ENCODE results near the gene VPS13D. TPM values are rescaled to one million over a fixed set of nuclear protein-coding genes. Genes with fewer than 3 reads are reported as not detected.
"Not testable (repeated sequence)": the region's sequence is repeated elsewhere in the genome, so short reads cannot be mapped to it uniquely, and the experiment has no call there.

The VPS13D gene
- total RNA-seq, 3 donors from 2014 or later = 24.0 to 26.6 (median 26.5) TPM

GRCh38 chr1:12206792-12207424, 22.9 kb upstream of the VPS13D start:
- H3K36me3 Mint-ChIP-seq (ENCODE audit: insufficient read depth) = peaks cover 27% of the 10 kb centered on the region
- ATAC-seq (no peak), DNase-seq (no peak)
- no peak overlapping the region for H3K4me3 Mint-ChIP-seq
- H3K4me1 Mint-ChIP-seq (ENCODE audit: low read depth) = peaks cover 67% of the 10 kb centered on the region
- no peaks in the 10 kb centered on the region for H3K9me3 Mint-ChIP-seq
- no peaks in the 10 kb centered on the region for H3K27me3 Mint-ChIP-seq (ENCODE audit: low read depth)

- H3K4me1 Mint-ChIP-seq (ENCODE audit: low read depth) = peaks cover 59% of the 10 kb centered on the region
- no peak overlapping the region for H3K4me3 Mint-ChIP-seq
- no peaks in the 10 kb centered on the region for H3K9me3 Mint-ChIP-seq
These were observed 21.6 kb upstream of the VPS13D start for GRCh38 chr1:12208271-12208670.

GRCh38 chr1:12208764-12209494, 20.9 kb upstream of the VPS13D start:
- peak; percentile 68 to 78 for ATAC-seq
- Mint-ChIP-seq H3K9me3 (no peaks in the 10 kb centered on the region), H3K4me3 (no peak overlapping the region), H3K4me1 (ENCODE audit: low read depth) (peaks cover 52% of the 10 kb centered on the region), H3K36me3 (ENCODE audit: insufficient read depth) (peaks cover 17% of the 10 kb centered on the region), H3K27me3 (ENCODE audit: low read depth) (no peaks in the 10 kb centered on the region)
- peak; percentile 87 for DNase-seq

More at GRCh38 chr1:12208271-12208670, 21.6 kb upstream of the VPS13D start:
- DNase-seq = no peak
- H3K36me3 Mint-ChIP-seq (ENCODE audit: insufficient read depth) = peaks cover 20% of the 10 kb centered on the region
- no peaks in the 10 kb centered on the region for H3K27me3 Mint-ChIP-seq (ENCODE audit: low read depth)
- no peak for ATAC-seq

GRCh38 chr1:12209495-12209832, 20.4 kb upstream of the VPS13D start:
- DNase-seq (no peak), ATAC-seq (no peak)
- Mint-ChIP-seq H3K4me3 (no peak overlapping the region), H3K4me1 (ENCODE audit: low read depth) (peaks cover 47% of the 10 kb centered on the region), H3K36me3 (ENCODE audit: insufficient read depth) (peaks cover 17% of the 10 kb centered on the region), H3K27me3 (ENCODE audit: low read depth) (no peaks in the 10 kb centered on the region), H3K9me3 (no peaks in the 10 kb centered on the region)

DNA sequence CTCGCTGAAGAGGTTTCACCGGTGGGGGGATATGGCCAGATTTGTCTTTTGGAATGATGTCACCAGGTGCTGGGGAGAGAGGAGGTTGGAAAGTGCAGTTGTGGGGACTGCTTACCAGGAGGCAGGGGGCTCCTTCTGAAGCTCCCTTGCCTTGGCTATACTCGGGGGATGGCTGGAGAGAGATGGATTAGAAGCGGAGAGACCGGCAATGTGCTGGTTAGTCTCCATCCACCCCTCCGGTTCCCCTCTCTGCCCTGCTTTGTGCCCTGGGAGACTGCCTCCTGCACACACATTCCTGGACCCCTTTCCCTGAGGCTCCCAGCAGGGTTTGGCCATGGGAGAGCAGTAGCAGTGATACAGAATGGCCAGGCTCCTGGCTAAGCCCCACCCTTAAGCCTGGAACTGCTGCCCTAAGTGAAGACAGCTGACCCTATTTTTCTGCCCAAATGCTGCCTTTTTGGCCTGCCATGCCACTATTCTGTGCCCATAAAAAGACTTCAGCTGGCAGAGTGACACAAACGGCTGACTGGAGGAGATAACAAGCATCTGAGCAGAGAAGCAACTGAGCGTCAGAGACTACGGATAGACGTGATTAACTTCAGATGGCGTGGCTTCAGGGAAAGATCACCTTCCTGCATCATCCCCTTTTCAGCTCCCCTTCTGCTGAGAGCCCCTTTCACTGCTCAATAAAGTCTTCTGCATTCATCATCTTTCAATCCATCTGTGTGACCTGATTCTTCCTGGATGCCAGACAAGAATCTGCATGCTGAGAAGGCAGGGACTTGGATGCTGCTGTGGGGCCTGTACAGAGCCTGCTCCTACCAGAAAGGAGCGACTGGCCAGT, 14.5 kb upstream of the VPS13D start:
- Mint-ChIP-seq H3K27me3 (ENCODE audit: low read depth) (no peaks in the 10 kb centered on the region), H3K4me3 (no peak overlapping the region), H3K36me3 (ENCODE audit: insufficient read depth) (no peaks in the 10 kb centered on the region), H3K4me1 (ENCODE audit: low read depth) (peaks cover 15% of the 10 kb centered on the region), H3K9me3 (no peaks in the 10 kb centered on the region)
- no peak for DNase-seq
- no peak for ATAC-seq

DNA sequence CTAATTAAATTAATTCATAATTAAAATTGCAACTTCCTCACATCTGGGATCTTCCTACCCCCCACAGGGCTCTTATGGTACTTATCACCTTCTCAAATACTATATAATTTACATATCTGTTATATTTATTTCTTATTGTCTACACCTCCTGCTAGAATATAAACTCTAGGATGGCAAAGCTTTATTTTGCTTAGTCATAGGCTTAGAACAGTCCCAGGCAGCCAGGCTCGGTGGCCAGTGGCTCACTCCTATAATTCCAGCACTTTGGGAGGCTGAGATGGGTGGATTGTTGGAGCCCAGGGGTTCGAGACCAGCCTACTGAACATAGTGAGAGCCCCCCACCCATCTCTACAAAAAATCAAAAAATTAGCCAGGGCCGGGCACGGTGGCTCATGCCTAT, 10.0 kb upstream of the VPS13D start:
- no peaks in the 10 kb centered on the region for H3K4me1 Mint-ChIP-seq (ENCODE audit: low read depth)
- no peaks in the 10 kb centered on the region for H3K9me3 Mint-ChIP-seq
- H3K27me3 Mint-ChIP-seq (ENCODE audit: low read depth) = no peaks in the 10 kb centered on the region

GRCh38 chr1:12220890-12221289, 8.9 kb upstream of the VPS13D start:
- ATAC-seq (no peak), DNase-seq (no peak)
- Mint-ChIP-seq H3K27me3 (ENCODE audit: low read depth) (no peaks in the 10 kb centered on the region), H3K9me3 (no peaks in the 10 kb centered on the region), H3K4me1 (ENCODE audit: low read depth) (no peaks in the 10 kb centered on the region), H3K4me3 (no peak overlapping the region), H3K36me3 (ENCODE audit: insufficient read depth) (no peaks in the 10 kb centered on the region)

More for the DNA sequence above, 10.0 kb upstream of the VPS13D start:
- no peak for DNase-seq
- ATAC-seq = no peak
- H3K4me3 Mint-ChIP-seq = no peak overlapping the region
- no peaks in the 10 kb centered on the region for H3K36me3 Mint-ChIP-seq (ENCODE audit: insufficient read depth)

DNA sequence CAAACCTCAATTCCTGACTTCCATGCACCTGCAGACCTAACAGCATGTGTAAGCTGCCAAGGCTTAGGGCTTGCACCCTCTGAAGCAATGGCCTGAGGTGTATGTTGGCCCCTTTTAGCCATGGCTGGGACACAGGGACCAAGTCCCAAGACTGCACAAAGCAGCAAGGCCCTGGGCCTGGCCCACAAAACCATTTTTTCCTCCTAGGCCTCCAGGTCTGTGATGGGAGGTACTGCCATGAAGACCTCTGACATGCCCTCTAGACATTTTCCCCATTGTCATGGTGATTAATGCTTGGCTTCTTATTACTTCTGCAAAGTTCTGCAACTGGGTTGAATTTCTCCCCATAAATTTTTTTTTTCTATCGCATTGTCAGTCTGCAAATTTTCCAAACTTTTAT, 7.1 kb upstream of the VPS13D start:
- H3K27me3 Mint-ChIP-seq (ENCODE audit: low read depth); H3K36me3 Mint-ChIP-seq (ENCODE audit: insufficient read depth); H3K9me3 Mint-ChIP-seq; DNase-seq; H3K4me1 Mint-ChIP-seq (ENCODE audit: low read depth); H3K4me3 Mint-ChIP-seq; ATAC-seq: not testable (repeated sequence)

GRCh38 chr1:12224092-12224491, 5.7 kb upstream of the VPS13D start:
- H3K4me3 Mint-ChIP-seq; H3K36me3 Mint-ChIP-seq (ENCODE audit: insufficient read depth); DNase-seq; H3K9me3 Mint-ChIP-seq; ATAC-seq; H3K4me1 Mint-ChIP-seq (ENCODE audit: low read depth); H3K27me3 Mint-ChIP-seq (ENCODE audit: low read depth): not testable (repeated sequence)

DNA sequence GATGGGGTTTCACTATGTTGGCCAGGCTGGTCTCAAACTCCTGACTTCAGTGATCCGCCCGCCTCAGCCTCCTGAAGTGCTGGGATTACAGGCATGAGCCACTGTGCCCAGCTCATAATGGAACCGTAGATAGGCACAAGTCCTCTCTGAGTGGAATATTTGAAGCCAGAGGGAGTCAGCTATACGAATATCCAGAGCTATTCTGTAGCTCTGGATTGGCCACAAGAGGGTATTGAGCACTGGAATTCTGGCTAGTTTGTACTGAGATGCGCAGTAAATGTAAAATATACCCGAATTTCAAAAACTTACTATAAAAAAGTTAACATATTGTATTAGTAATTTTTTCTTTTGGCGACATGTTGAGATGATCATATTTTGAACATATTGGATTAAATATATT, 851 bp upstream of the VPS13D start:
- H3K9me3 Mint-ChIP-seq = no peaks in the 10 kb centered on the region
- ATAC-seq (no peak), DNase-seq (no peak)
- H3K36me3 Mint-ChIP-seq (ENCODE audit: insufficient read depth) = no peaks in the 10 kb centered on the region
- no peaks in the 10 kb centered on the region for H3K27me3 Mint-ChIP-seq (ENCODE audit: low read depth)
- peaks cover 20% of the 10 kb centered on the region for H3K4me1 Mint-ChIP-seq (ENCODE audit: low read depth)
- H3K4me3 Mint-ChIP-seq = peak overlapping the region; percentile 70

DNA sequence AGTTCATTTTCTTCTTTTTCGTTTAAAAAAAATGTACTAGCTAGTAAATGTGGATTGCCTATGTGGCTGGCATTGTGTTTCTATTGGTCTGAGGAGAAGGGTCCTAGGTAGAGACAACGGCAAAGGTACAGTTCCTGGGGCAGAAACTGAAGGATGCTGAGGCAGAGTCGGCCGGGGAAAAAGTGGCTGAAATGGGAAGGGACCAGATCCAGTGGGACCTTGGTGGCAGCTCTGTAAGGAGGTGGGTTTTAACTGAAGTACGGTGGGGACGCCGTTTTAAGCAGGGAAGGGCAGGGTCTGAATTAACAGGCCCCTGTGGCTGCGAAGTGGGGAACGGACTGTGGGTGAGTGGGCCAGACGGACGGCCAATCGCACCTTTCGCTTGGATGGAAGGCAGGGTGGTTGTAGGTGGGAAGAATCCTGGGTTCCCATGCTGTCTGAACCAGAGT, 420 bp upstream of the VPS13D start:
- no peaks in the 10 kb centered on the region for H3K27me3 Mint-ChIP-seq (ENCODE audit: low read depth)
- H3K4me1 Mint-ChIP-seq (ENCODE audit: low read depth) = peaks cover 22% of the 10 kb centered on the region
- no peaks in the 10 kb centered on the region for H3K9me3 Mint-ChIP-seq
- no peaks in the 10 kb centered on the region for H3K36me3 Mint-ChIP-seq (ENCODE audit: insufficient read depth)
- DNase-seq (no peak), ATAC-seq (peak; percentile 5)
- peak overlapping the region; percentile 70 for H3K4me3 Mint-ChIP-seq

DNA sequence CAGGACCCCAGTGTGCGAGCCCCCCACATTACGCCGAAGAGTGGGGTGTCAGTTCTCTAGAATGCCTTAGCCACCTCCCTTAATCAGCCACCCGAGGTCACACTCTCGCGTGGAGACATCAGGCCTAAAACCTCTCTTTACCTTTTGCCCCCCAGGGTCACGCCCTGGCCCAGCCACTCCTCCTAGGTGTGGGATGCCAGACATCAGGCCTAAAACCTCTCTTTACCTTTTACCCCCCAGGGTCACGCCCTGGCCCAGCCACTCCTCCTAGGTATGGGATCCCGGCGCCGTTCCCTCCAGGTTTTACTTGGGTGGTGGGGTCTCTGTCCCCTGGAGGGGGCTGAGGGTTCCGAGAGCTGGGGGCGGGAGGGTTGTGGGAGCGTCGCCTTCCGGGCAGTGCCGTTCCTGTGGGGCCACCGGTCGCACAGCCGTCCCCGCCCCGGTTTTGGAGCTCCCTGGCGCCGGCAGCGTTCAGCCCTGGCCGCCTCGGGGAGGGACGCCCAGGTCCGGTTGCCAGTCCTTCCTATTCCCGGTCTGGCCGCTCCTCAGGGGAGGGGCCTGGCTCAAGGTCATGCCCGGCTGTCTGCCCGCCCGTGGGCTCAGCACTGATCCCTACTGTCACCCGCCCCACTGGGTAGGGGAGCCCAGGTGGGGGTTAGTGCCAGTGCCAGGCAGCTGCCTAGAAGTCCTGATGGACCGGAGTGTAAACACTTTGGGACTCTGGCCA, 882 bp downstream of the VPS13D start:
- ATAC-seq (peak; percentile 7 to 9), DNase-seq (no peak)
- peak overlapping the region; percentile 84 for H3K4me3 Mint-ChIP-seq
- H3K4me1 Mint-ChIP-seq (ENCODE audit: low read depth) = peaks cover 22% of the 10 kb centered on the region
- H3K9me3 Mint-ChIP-seq = no peaks in the 10 kb centered on the region
- H3K27me3 Mint-ChIP-seq (ENCODE audit: low read depth) = no peaks in the 10 kb centered on the region
- H3K36me3 Mint-ChIP-seq (ENCODE audit: insufficient read depth) = peaks cover 6% of the 10 kb centered on the region

- H3K27me3 Mint-ChIP-seq (ENCODE audit: low read depth) = no peaks in the 10 kb centered on the region
- H3K4me1 Mint-ChIP-seq (ENCODE audit: low read depth) = peaks cover 22% of the 10 kb centered on the region
- H3K36me3 Mint-ChIP-seq (ENCODE audit: insufficient read depth) = peaks cover 7% of the 10 kb centered on the region
- no peaks in the 10 kb centered on the region for H3K9me3 Mint-ChIP-seq
- ATAC-seq = no peak
- no peak for DNase-seq
- peak overlapping the region; percentile 84 for H3K4me3 Mint-ChIP-seq
These were observed 1.4 kb downstream of the VPS13D start for GRCh38 chr1:12231276-12231595.

- Mint-ChIP-seq H3K27me3 (ENCODE audit: low read depth) (no peaks in the 10 kb centered on the region), H3K4me1 (ENCODE audit: low read depth) (peaks cover 22% of the 10 kb centered on the region), H3K9me3 (no peaks in the 10 kb centered on the region), H3K36me3 (ENCODE audit: insufficient read depth) (peaks cover 13% of the 10 kb centered on the region), H3K4me3 (peak overlapping the region; percentile 43)
- ATAC-seq (no peak), DNase-seq (no peak)
These were observed 2.4 kb downstream of the VPS13D start for GRCh38 chr1:12232221-12232620.
